Measurements from ENCODE around the gene JSRP1. TPM values are rescaled to one million over a fixed set of nuclear protein-coding genes. Genes with fewer than 3 reads are reported as not detected.
A peak's percentile ranks its signal among the peaks of the same experiment; 100 is the strongest.

Gene JSRP1
- total and polyA plus RNA-seq, 2 experiments from 2014 or later, result 2.4 to 3.1 TPM

DNA sequence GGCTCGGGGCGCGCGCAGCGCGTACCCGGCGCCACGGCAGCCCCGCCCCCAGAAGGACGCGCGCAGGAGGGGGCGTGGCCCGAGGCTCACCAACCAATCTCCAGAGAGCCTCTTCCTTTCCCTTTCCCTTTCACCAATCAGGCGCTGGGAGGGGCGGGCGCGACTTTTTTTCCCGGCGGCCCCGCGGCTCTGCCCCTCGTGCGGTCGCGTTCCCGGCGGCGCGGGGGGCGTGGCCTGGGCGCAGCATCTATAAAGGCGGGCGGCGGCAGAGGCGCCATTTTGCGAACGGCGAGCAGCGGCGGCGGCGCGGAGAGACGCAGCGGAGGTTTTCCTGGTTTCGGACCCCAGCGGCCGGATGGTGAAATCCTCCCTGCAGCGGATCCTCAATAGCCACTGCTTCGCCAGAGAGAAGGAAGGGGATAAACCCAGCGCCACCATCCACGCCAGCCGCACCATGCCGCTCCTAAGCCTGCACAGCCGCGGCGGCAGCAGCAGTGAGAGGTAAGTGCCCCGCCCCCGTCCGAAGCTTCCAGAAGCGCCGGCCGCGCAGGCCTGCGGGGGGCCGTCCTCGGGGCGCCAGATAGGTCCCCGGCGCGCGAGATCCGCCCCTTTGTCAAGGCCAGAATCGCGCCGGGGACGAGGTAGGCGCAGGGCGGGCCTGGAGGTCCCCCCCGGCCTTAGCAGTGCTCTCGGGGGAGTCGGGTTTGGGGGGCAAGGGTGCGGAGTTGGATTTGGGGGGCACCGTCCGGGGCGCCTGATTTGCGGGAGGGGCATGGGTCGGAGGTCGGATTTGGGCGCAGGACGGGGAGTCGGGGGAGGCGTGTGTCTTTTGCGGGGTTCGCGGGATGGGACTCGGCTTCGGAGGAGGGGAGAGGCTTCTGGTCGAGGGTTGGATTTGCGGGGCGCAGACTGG, 13.3 kb upstream of the JSRP1 start:
- Mint-ChIP-seq H3K27me3 (ENCODE audit: insufficient read depth, low read depth, poor library complexity) (peaks cover 24% of the 10 kb centered on the region), H3K36me3 (ENCODE audit: low read depth) (peaks cover 33% of the 10 kb centered on the region), H3K4me1 (peaks cover 20% of the 10 kb centered on the region), H3K4me3 (peak overlapping the region; percentile 93), H3K9me3 (peaks cover 7% of the 10 kb centered on the region; the same call in 1 of the 3 replicates), H3K27ac (peak overlapping the region; percentile 97)
- peak overlapping the region; percentile 55; the same call in 1 of the 2 replicates for H3K27ac ChIP-seq (ENCODE audit: low read depth)
- H3K4me3 ChIP-seq, result peak overlapping the region; percentile 98
- TF ChIP-seq, protein P1, sequence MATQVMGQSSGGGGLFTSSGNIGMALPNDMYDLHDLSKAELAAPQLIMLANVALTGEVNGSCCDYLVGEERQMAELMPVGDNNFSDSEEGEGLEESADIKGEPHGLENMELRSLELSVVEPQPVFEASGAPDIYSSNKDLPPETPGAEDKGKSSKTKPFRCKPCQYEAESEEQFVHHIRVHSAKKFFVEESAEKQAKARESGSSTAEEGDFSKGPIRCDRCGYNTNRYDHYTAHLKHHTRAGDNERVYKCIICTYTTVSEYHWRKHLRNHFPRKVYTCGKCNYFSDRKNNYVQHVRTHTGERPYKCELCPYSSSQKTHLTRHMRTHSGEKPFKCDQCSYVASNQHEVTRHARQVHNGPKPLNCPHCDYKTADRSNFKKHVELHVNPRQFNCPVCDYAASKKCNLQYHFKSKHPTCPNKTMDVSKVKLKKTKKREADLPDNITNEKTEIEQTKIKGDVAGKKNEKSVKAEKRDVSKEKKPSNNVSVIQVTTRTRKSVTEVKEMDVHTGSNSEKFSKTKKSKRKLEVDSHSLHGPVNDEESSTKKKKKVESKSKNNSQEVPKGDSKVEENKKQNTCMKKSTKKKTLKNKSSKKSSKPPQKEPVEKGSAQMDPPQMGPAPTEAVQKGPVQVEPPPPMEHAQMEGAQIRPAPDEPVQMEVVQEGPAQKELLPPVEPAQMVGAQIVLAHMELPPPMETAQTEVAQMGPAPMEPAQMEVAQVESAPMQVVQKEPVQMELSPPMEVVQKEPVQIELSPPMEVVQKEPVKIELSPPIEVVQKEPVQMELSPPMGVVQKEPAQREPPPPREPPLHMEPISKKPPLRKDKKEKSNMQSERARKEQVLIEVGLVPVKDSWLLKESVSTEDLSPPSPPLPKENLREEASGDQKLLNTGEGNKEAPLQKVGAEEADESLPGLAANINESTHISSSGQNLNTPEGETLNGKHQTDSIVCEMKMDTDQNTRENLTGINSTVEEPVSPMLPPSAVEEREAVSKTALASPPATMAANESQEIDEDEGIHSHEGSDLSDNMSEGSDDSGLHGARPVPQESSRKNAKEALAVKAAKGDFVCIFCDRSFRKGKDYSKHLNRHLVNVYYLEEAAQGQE (IDR thresholded peaks at IDR 0.05; ENCODE audit: unreplicated experiment), result peak; percentile 6
- TF ChIP-seq, protein P2, sequence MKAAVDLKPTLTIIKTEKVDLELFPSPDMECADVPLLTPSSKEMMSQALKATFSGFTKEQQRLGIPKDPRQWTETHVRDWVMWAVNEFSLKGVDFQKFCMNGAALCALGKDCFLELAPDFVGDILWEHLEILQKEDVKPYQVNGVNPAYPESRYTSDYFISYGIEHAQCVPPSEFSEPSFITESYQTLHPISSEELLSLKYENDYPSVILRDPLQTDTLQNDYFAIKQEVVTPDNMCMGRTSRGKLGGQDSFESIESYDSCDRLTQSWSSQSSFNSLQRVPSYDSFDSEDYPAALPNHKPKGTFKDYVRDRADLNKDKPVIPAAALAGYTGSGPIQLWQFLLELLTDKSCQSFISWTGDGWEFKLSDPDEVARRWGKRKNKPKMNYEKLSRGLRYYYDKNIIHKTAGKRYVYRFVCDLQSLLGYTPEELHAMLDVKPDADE (IDR thresholded peaks at IDR 0.05), result 0 out of 2 replicates have a peak, but pooled peaks have one; percentile 12
- TF ChIP-seq CREB1 (CRISPR knock-in tag; IDR thresholded peaks at IDR 0.05; ENCODE audit: low read depth) (peak; percentile 65), NANOG (IDR thresholded peaks at IDR 0.05; ENCODE audit: borderline replicate concordance) (no peak), POLR2AphosphoS5 (IDR thresholded peaks at IDR 0.05; ENCODE audit: low read depth) (peak; percentile 99), JUNB (IDR thresholded peaks at IDR 0.05; ENCODE audit: unreplicated experiment) (no peak)
- peak; percentile 96 for DNase-seq (ENCODE audit: low spot score)
- no peaks in the 10 kb centered on the region for H3K27me3 ChIP-seq (ENCODE audit: insufficient read depth)
- ATAC-seq, result peak; percentile 58
- H2AFZ ChIP-seq, result no peak overlapping the region
- peaks cover 26% of the 10 kb centered on the region for H4K20me1 ChIP-seq (replicated peaks; ENCODE audit: insufficient read depth)
- H3F3A ChIP-seq (replicated peaks; ENCODE audit: low read depth), result peaks cover 34% of the 10 kb centered on the region
- no peaks in the 10 kb centered on the region for H3K9me2 ChIP-seq (ENCODE audit: insufficient read depth)
- H3K79me2 ChIP-seq (replicated peaks; ENCODE audit: insufficient read depth), result peaks cover 45% of the 10 kb centered on the region
- peaks cover 18% of the 10 kb centered on the region for H3K4me1 ChIP-seq (ENCODE audit: insufficient read depth)
- H3K36me3 ChIP-seq (ENCODE audit: insufficient read depth), result peaks cover 4% of the 10 kb centered on the region; the same call in 1 of the 2 replicates
- peak overlapping the region; percentile 89 for H3K4me2 ChIP-seq

DNA sequence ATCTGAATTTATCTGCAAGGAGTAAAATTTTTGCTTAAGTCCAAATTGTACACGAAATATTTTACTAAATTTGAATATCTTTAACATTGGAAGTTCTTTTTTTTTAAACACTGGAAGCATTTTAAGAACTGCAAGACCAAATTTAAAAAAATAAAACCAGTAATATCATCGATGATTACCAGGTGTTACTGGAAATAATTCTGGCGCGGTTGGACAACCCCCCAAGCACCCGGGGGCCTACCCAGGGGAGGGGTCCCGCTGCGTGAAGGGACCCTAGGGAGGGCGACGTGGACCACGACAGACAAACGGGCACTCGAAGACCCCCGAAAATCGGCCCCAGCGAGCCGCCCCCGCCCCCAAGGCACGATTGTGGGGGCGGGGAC, 12.6 kb upstream of the JSRP1 start:
- H3K36me3 ChIP-seq (ENCODE audit: insufficient read depth), result peaks cover 4% of the 10 kb centered on the region; the same call in 1 of the 2 replicates
- no peak for ATAC-seq
- TF ChIP-seq EZH2phosphoT487 (IDR thresholded peaks at IDR 0.05; ENCODE audit: unreplicated experiment) (no peak), ZNF114 (CRISPR knock-in tag; IDR thresholded peaks at IDR 0.05) (no peak), STAT1 (IDR thresholded peaks at IDR 0.05; ENCODE audit: unreplicated experiment) (no peak), CREB1 (CRISPR knock-in tag; IDR thresholded peaks at IDR 0.05; ENCODE audit: low read depth) (no peak), NANOG (IDR thresholded peaks at IDR 0.05; ENCODE audit: borderline replicate concordance) (no peak)
- TF ChIP-seq, protein P1 (IDR thresholded peaks at IDR 0.05; ENCODE audit: unreplicated experiment), result no peak
- TF ChIP-seq, protein P2 (IDR thresholded peaks at IDR 0.05), result no peak

More for the DNA sequence above, 12.6 kb upstream of the JSRP1 start:
- no peak overlapping the region for H3K27ac ChIP-seq (ENCODE audit: low read depth)
- Mint-ChIP-seq H3K27me3 (ENCODE audit: insufficient read depth, low read depth, poor library complexity) (peaks cover 22% of the 10 kb centered on the region), H3K27ac (no peak overlapping the region), H3K4me1 (peaks cover 18% of the 10 kb centered on the region), H3K4me3 (peak overlapping the region; percentile 93), H3K36me3 (ENCODE audit: low read depth) (peaks cover 27% of the 10 kb centered on the region), H3K9me3 (peaks cover 1% of the 10 kb centered on the region; the same call in 1 of the 3 replicates)
- H3K27me3 ChIP-seq (ENCODE audit: insufficient read depth), result no peaks in the 10 kb centered on the region
- peak overlapping the region; percentile 88 for H3K4me2 ChIP-seq
- peaks cover 18% of the 10 kb centered on the region for H3K4me1 ChIP-seq (ENCODE audit: insufficient read depth)
- peaks cover 20% of the 10 kb centered on the region for H4K20me1 ChIP-seq (replicated peaks; ENCODE audit: insufficient read depth)
- H2AFZ ChIP-seq, result peak overlapping the region; percentile 80; the same call in 1 of the 2 replicates
- DNase-seq (ENCODE audit: low spot score), result no peak
- H3F3A ChIP-seq (replicated peaks; ENCODE audit: low read depth), result peaks cover 28% of the 10 kb centered on the region
- H3K4me3 ChIP-seq, result peak overlapping the region; percentile 98
- H3K9me2 ChIP-seq (ENCODE audit: insufficient read depth), result no peaks in the 10 kb centered on the region
- peaks cover 39% of the 10 kb centered on the region for H3K79me2 ChIP-seq (replicated peaks; ENCODE audit: insufficient read depth)

Measured in GM23338 (cell line).